ENCODE data around the gene ATXN1.

Gene ATXN1

GRCh38 chr6:16596616-16597331 is 164.5 kb downstream of the ATXN1 start:
- FAIRE-seq = no peak

GRCh38 chr6:16595514-16596120 is 165.6 kb downstream of the ATXN1 start:
- FAIRE-seq = no peak

GRCh38 chr6:16594849-16595248 is 166.4 kb downstream of the ATXN1 start:
- no peak for FAIRE-seq

- no peak for FAIRE-seq
Measured at GRCh38 chr6:16592223-16592911, 168.9 kb downstream of the ATXN1 start.

- no peak for FAIRE-seq
Measured at GRCh38 chr6:16591396-16592222, 169.7 kb downstream of the ATXN1 start.

GRCh38 chr6:16585805-16586204 is 175.5 kb downstream of the ATXN1 start:
- FAIRE-seq = no peak

- no peak for FAIRE-seq
Measured at GRCh38 chr6:16583144-16583762, 178.0 kb downstream of the ATXN1 start.

GRCh38 chr6:16582446-16583143 is 178.7 kb downstream of the ATXN1 start:
- no peak for FAIRE-seq

- no peak for FAIRE-seq
Measured at GRCh38 chr6:16578695-16579285, 182.5 kb downstream of the ATXN1 start.

GRCh38 chr6:16576451-16577368 is 184.6 kb downstream of the ATXN1 start:
- no peak for FAIRE-seq

GRCh38 chr6:16575655-16576054 is 185.6 kb downstream of the ATXN1 start:
- FAIRE-seq = no peak

GRCh38 chr6:16572943-16573342 is 188.3 kb downstream of the ATXN1 start:
- no peak for FAIRE-seq

- no peak for FAIRE-seq
Measured at GRCh38 chr6:16572317-16572716, 188.9 kb downstream of the ATXN1 start.

- no peak for FAIRE-seq
Measured at GRCh38 chr6:16570946-16571345, 190.3 kb downstream of the ATXN1 start.

GRCh38 chr6:16570221-16570553 is 191.1 kb downstream of the ATXN1 start:
- FAIRE-seq = no peak

- no peak for FAIRE-seq
Measured at GRCh38 chr6:16568128-16568527, 193.1 kb downstream of the ATXN1 start.

- FAIRE-seq = no peak
Measured at GRCh38 chr6:16567071-16567470, 194.2 kb downstream of the ATXN1 start.

GRCh38 chr6:16564436-16564835 is 196.8 kb downstream of the ATXN1 start:
- no peak for FAIRE-seq

GRCh38 chr6:16563628-16564240 is 197.5 kb downstream of the ATXN1 start:
- no peak for FAIRE-seq

GRCh38 chr6:16562498-16562897 is 198.8 kb downstream of the ATXN1 start:
- no peak for FAIRE-seq
